Neural cell (in vitro differentiated cells): ENCODE data around the gene PCYT1B. TPM values are rescaled to one million over a fixed set of nuclear protein-coding genes. Genes with fewer than 3 reads are reported as not detected.

Source experiments
- H2AFZ ChIP-seq: fragments of 200-600, 300-800 bp; sonication (generic), shearing (Covaris generic); 2 replicates; pipeline ENCODE4 v1.6.0; 2014; ENCODE audit warnings: low read depth, mild to moderate bottlenecking, antibody characterized with exemption, low read length, moderate library complexity
- H3F3A ChIP-seq: fragments of 200-600 bp; shearing (Covaris generic); 2 replicates; pipeline ENCODE4 v1.6.1; 2016; ENCODE audit warnings: mild to moderate bottlenecking, moderate library complexity, mixed read lengths, antibody characterized with exemption, low read length; ENCODE audit not compliant: insufficient read depth, poor library complexity, severe bottlenecking
- H3K27ac ChIP-seq: fragments of 200-600, 300-800 bp; sonication (generic), shearing (Covaris generic); 2 replicates; pipeline ENCODE4 v1.5.1; 2014; ENCODE audit warnings: mild to moderate bottlenecking, low read length, moderate library complexity
- H3K27me3 ChIP-seq: fragments of 300-800, 200-600 bp; sonication (generic), shearing (Covaris generic); 2 replicates; pipeline ENCODE4 v1.6.0; 2014; ENCODE audit warnings: mild to moderate bottlenecking, low read depth, low read length, moderate library complexity; ENCODE audit not compliant: insufficient read depth
- H3K36me3 ChIP-seq: fragments of 300-800, 200-600 bp; sonication (generic), shearing (Covaris generic); 2 replicates; pipeline ENCODE4 v1.5.1; 2014; ENCODE audit warnings: mild to moderate bottlenecking, antibody characterized with exemption, low read length, moderate library complexity; ENCODE audit not compliant: insufficient read depth
- H3K4me2 ChIP-seq: fragments of 300-800, 200-600 bp; sonication (generic), shearing (Covaris generic); 2 replicates; pipeline ENCODE4 v1.6.0; 2014; ENCODE audit warnings: mild to moderate bottlenecking, low read length
- H3K4me3 ChIP-seq: fragments of 300-800, 200-600 bp; sonication (generic), shearing (Covaris generic); 2 replicates; pipeline ENCODE4 v1.5.1; 2014; ENCODE audit warnings: mild to moderate bottlenecking, low read length, moderate library complexity
- H3K79me2 ChIP-seq: fragments of 200-600 bp; shearing (Covaris generic); replicated peaks from 2 replicates; pipeline ENCODE4 v1.6.0; 2014; ENCODE audit warnings: mild to moderate bottlenecking, low read length, moderate library complexity; ENCODE audit not compliant: insufficient read depth
- H3K9ac ChIP-seq: fragments of 300-800, 200-600 bp; sonication (generic), shearing (Covaris generic); 2 replicates; pipeline ENCODE4 v1.6.1; 2016; ENCODE audit warnings: mild to moderate bottlenecking, low read length, mixed read lengths
- H3K9me2 ChIP-seq: fragments of 200-600 bp; shearing (Covaris generic); 2 replicates; pipeline ENCODE4 v1.6.1; 2016; ENCODE audit warnings: mild to moderate bottlenecking, low read length, mixed read lengths; ENCODE audit not compliant: insufficient read depth
- H3K9me3 ChIP-seq: fragments of 200-600, 300-800 bp; sonication (generic), shearing (Covaris generic); 2 replicates; pipeline ENCODE4 v1.6.1; 2016; ENCODE audit warnings: mild to moderate bottlenecking, mixed run types, low read length, moderate library complexity, mixed read lengths
- H4K20me1 ChIP-seq: fragments of 200-600 bp; shearing (Covaris generic); 2 replicates; pipeline ENCODE4 v1.6.1; 2016; ENCODE audit warnings: mild to moderate bottlenecking, mixed run types; ENCODE audit not compliant: insufficient read depth
- EP300 ChIP-seq: fragments of 450-650 bp; conservative IDR thresholded peaks from 2 replicates; pipeline ENCODE4 v1.6.1; 2014; ENCODE audit warnings: antibody characterized with exemption, mild to moderate bottlenecking, moderate library complexity; ENCODE audit not compliant: poor library complexity, severe bottlenecking
- EZH2 ChIP-seq: fragments of 200-600, 300-800 bp; shearing (Covaris generic), sonication (generic); IDR thresholded peaks from 2 replicates; pipeline ENCODE4 v1.6.1; 2014; ENCODE audit warnings: antibody characterized with exemption, low read length, borderline replicate concordance, mild to moderate bottlenecking; ENCODE audit not compliant: insufficient read depth, poor library complexity, severe bottlenecking
- MXI1 ChIP-seq: fragments of 450-650 bp; conservative IDR thresholded peaks from 2 replicates; pipeline ENCODE4 v1.6.1; 2014; ENCODE audit warnings: antibody characterized with exemption, mild to moderate bottlenecking; ENCODE audit not compliant: poor library complexity, severe bottlenecking
- POLR2AphosphoS5 ChIP-seq: IDR thresholded peaks from 2 replicates; pipeline ENCODE4 v1.6.1; 2012
- RAD21 ChIP-seq: fragments of 450-650 bp; conservative IDR thresholded peaks from 2 replicates; pipeline ENCODE4 v1.6.1; 2014; ENCODE audit warnings: antibody characterized with exemption, mild to moderate bottlenecking, moderate library complexity
- REST ChIP-seq: IDR thresholded peaks from 2 replicates; pipeline ENCODE4 v1.6.1; 2012; ENCODE audit warnings: borderline replicate concordance
- SMC3 ChIP-seq: fragments of 450-650 bp; conservative IDR thresholded peaks from 2 replicates; pipeline ENCODE4 v1.6.1; 2014; ENCODE audit warnings: antibody characterized with exemption, mild to moderate bottlenecking, moderate library complexity; ENCODE audit not compliant: poor library complexity
- TAF1 ChIP-seq: IDR thresholded peaks from 2 replicates; pipeline ENCODE4 v1.6.1; 2012; ENCODE audit warnings: low read depth
- polyA plus RNA-seq: library from polyadenylated mRNA; depleted of rRNA; stranded (reverse); fragments of >200 nt; gene quantifications from 2 replicates; pipeline ENCODE4 v1.2.3, GENCODE V29; 2014
- small RNA-seq, 3 experiments: library from RNA; depleted of rRNA; stranded (forward); fragments of <200 nt; gene quantifications; one replicate each; pipeline ENCODE3, GENCODE V24; 2012
- TF ChIP-seq, protein P1 (sequence below): fragments of 450-650 bp; IDR thresholded peaks from 2 replicates; pipeline ENCODE4 v1.5.1; 2014; ENCODE audit warnings: antibody characterized with exemption, mild to moderate bottlenecking, moderate library complexity; ENCODE audit not compliant: poor library complexity, severe bottlenecking

The PCYT1B gene
- polyA plus RNA-seq, 1 donor from 2014 or later, result 10.6 TPM

GRCh38 chrX:24513416-24513815 is 133.7 kb downstream of the PCYT1B start:
- Histone ChIP-seq H3K27me3 (no peaks in the 10 kb centered on the region), H4K20me1 (no peaks in the 10 kb centered on the region), H2AFZ (no peak overlapping the region), H3K4me3 (no peak overlapping the region), H3K79me2 (no peaks in the 10 kb centered on the region), H3K9me2 (no peaks in the 10 kb centered on the region), H3K9me3 (no peaks in the 10 kb centered on the region), H3K27ac (no peak overlapping the region), H3F3A (no peaks in the 10 kb centered on the region), H3K4me2 (no peak overlapping the region), H3K9ac (no peak overlapping the region), H3K36me3 (no peaks in the 10 kb centered on the region)
- no peak for TF ChIP-seq POLR2AphosphoS5

- no peak for TF ChIP-seq MXI1
- TF ChIP-seq RAD21, result no peak
- no peak for TF ChIP-seq EZH2
- TF ChIP-seq EP300, result no peak
- TF ChIP-seq TAF1, result no peak
- TF ChIP-seq SMC3, result no peak
- TF ChIP-seq REST, result no peak
- no peak for TF ChIP-seq POLR2AphosphoS5
- TF ChIP-seq, protein P1, sequence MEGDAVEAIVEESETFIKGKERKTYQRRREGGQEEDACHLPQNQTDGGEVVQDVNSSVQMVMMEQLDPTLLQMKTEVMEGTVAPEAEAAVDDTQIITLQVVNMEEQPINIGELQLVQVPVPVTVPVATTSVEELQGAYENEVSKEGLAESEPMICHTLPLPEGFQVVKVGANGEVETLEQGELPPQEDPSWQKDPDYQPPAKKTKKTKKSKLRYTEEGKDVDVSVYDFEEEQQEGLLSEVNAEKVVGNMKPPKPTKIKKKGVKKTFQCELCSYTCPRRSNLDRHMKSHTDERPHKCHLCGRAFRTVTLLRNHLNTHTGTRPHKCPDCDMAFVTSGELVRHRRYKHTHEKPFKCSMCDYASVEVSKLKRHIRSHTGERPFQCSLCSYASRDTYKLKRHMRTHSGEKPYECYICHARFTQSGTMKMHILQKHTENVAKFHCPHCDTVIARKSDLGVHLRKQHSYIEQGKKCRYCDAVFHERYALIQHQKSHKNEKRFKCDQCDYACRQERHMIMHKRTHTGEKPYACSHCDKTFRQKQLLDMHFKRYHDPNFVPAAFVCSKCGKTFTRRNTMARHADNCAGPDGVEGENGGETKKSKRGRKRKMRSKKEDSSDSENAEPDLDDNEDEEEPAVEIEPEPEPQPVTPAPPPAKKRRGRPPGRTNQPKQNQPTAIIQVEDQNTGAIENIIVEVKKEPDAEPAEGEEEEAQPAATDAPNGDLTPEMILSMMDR, result no peak
- Histone ChIP-seq H3K27me3 (no peaks in the 10 kb centered on the region), H3K9ac (no peak overlapping the region), H3K4me3 (no peak overlapping the region), H4K20me1 (no peaks in the 10 kb centered on the region), H3K36me3 (no peaks in the 10 kb centered on the region), H3K4me2 (no peak overlapping the region), H3K9me2 (no peaks in the 10 kb centered on the region), H3K9me3 (no peaks in the 10 kb centered on the region), H3K27ac (no peak overlapping the region), H3K79me2 (no peaks in the 10 kb centered on the region), H2AFZ (no peak overlapping the region), H3F3A (no peaks in the 10 kb centered on the region)
Measured at GRCh38 chrX:24508375-24508774, 138.8 kb downstream of the PCYT1B start.

Small RNA genes lying within 50 kb of the gene (small RNA-seq; reads per million reads assigned to genes)
- 0 reads per million in 3 experiments for gene SNRPEP9

Other genes with a start within 250 kb of the PCYT1B start
- gene PDK3, start 182.1 kb downstream of the PCYT1B start, polyA plus RNA-seq, result 2.1 and 2.9 TPM in 2 replicates
- 5.8 and 6.0 TPM in 2 replicates for gene POLA1, start 46.6 kb upstream of the PCYT1B start, polyA plus RNA-seq